ENCODE data around the gene PALLD. TPM values are rescaled to one million over a fixed set of nuclear protein-coding genes. Genes with fewer than 3 reads are reported as not detected.

Gene PALLD
- polyA plus RNA-seq, 4 donors = 85.8 to 252 (median 188) TPM

DNA sequence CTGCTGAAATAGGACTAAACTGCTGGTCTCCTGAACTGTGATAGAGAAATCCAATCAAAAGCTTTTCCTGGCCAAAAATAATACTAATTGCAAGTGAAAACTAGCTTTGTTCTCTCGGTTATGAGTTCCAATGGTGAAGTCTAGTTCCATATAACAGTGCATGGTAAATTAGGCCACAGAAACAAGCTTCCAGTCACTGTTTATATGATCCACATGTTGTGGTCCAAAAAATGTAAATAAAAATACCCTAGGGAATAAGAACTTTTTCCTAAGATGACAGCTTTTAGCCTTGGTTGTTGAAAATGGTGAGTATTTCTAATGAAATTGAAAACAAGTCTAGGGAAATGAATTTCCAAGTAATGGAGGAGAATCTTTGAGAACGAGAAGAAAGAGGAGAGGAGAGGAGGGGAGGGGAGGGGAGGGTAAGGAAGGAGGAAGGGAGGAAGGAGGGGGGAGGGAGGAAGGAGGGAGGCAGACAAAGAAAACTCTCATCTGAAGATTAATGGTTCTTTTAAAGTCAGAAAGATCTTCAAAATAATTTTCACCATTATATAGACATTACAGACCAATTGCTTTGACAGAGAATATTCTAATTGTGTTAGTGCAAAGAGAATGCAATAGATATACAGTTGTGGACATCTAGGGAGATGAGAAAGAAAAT is 26.1 kb downstream of the PALLD start:
- no peak for DNase-seq (ENCODE audit: low read depth in 4 of 4, low spot score in 3 of 4)

DNA sequence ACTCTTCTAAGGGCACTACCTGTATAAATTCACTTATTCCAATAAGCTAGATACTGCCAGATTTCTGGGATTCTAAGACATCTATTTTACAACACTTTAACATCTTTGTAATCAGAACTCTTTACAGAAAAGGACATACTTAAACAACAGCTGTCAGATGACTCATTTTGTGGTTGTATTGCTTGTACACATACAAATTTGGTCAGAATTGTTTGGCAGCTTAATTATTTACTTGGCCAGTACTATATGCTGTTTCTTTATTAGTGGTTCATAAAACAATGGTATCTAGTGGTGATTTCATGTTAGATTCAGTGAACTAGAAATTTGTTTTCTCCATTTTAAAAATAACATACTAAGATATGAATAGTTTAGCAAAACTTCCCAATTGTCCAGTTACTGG is 27.2 kb downstream of the PALLD start:
- DNase-seq (ENCODE audit: low read depth in 4 of 4, low spot score in 3 of 4) = no peak

DNA sequence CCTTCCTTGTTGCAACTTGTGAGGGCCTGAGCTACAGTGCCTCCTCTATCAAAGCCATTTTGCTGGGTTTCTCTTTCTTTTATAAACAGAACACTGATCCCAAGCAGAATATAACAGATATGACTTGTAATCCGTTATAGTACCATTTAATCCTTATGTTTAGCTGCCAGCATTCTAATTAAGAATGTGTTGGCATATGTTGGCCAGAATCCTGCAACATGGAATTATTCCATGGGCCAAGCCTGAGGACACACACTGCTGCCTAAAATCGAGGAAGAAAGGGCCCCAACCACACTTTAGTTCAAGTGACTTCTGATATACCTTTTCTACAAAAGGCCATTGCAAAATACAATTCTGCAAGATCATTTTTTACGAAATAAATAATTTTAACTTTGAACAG is 28.0 kb downstream of the PALLD start:
- no peak for DNase-seq (ENCODE audit: low read depth in 4 of 4, low spot score in 3 of 4)

DNA sequence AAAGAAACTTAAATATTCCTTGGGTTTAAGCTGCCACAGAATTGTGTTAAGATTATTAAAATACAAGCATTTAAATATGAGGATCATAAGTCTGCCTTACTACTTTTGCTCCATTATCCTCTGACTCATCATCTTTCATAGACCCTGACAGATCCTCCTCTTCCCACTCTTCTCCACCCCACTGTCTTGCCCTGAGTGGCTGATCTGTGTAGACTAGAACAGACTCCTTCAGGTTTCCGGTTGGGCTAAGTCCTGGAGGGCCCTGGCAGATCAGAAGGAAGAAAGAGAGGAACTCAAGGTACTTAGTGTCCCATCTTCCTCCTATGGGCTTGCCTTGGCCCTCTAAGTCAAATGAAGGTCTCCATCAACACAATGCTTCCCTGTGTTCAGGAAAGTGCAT is 30.7 kb downstream of the PALLD start:
- DNase-seq (ENCODE audit: low read depth in 4 of 4, low spot score in 3 of 4) = no peak

DNA sequence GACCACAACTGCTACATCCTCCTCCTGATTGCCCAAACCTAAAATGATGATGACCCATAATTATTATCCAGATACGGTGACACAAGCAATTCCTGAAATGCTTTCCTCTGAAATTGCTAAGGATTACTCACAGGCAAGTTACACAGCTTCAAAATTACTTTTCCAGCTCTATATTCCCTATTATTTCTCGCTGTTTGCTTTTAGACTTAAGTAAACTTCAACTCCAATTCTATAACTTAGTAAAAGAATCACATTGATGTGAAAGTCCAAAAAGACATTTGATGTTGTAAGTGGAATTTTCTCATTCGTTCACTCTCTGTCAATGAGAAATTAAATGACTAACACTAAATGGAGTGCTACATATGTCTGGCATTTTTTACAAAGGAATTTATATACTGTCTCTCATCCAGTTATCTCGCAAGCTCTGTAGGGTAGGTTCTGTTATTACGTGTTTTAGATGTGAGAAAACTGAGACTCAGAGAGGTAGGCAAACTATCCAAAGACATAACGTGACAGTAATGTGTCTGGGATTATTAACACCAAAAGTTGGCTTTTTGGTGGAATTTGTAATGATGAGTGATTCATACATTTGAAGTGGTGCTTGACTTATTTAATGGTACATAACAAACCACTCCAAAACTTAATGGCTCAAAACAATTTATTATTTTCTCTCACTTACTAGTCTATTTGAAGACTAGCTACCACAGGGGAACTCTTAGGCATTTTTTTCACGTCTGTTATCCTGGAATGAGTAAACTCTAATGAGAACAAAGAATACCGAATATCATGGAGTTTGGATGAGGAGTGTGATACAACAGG is 31.5 kb downstream of the PALLD start:
- DNase-seq (ENCODE audit: low read depth in 4 of 4, low spot score in 3 of 4) = no peak

DNA sequence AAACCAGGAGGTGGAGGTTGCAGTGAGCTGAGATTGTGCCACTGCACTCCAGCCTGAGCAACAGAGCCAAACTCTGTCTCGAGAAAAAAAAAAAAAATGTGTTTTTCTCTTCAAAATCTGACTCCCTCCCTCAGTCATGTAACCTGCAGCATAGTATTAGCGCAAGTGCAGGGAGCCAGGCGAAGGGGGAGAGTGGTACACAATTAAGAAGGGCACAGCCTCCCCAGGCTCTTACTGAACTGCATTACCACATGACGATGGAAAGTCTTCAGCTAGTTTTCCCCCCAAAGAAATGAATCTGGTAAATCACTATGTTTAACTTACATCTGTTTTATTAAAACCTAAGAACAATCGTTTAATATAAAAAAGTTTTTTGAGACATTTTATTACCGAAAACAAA is 32.4 kb downstream of the PALLD start:
- DNase-seq (ENCODE audit: low read depth in 4 of 4, low spot score in 3 of 4) = no peak

DNA sequence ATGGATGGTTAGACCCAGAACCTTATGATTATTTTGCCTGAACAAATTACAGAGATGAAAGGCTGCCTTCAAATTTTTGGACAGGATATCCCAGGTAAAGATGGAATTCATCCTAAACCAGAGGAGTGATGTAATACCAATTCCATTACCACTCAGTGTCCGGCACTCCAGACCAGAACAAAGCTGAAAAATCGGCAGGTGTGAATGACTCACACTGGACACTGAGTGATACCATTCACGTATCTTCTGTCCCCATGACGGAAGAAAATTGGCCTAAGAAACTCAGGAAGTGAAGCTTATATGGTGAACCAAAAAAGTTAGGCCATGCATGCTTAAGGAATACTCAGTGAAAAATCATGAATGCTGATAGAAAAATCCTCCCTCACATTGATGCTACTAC is 34.5 kb downstream of the PALLD start:
- DNase-seq (ENCODE audit: low read depth in 4 of 4, low spot score in 3 of 4) = no peak

DNA sequence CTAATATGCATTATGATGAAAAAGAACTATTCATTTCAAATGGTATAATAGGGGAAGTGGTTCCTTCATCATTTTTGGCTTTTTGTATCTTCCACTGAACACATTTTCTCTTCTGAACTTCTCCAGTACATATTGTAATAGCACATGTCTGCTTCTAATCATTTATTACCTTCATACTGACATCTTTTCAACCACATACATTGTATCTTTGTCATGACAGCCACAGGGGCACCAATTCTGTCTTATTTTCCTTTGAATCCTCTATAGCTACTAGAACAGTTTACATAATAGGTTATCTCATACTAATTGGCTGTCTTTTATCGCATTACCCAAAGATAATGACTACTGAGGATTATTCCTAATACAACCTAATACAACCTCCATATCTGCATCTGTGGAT is 37.7 kb downstream of the PALLD start:
- no peak for DNase-seq (ENCODE audit: low read depth in 4 of 4, low spot score in 3 of 4)

DNA sequence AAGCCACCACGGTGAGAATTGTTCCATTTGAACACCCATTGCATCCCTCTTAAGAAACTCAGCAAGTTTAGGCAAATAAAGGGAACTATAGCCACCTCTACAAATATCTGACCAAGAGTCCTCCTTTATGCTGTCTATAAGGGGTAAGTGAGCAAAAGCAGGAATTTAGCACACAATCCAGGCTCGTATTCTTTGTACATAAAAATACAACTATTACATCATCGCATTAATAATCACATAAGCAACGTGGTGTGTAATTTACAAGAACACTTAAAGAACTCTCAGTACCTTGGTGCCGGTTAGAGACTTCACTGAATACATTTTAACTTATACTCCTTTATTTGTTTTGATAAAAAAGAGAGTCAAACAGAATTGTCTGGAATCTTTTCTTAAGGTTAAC is 38.8 kb downstream of the PALLD start:
- no peak for DNase-seq (ENCODE audit: low read depth in 4 of 4, low spot score in 3 of 4)

DNA sequence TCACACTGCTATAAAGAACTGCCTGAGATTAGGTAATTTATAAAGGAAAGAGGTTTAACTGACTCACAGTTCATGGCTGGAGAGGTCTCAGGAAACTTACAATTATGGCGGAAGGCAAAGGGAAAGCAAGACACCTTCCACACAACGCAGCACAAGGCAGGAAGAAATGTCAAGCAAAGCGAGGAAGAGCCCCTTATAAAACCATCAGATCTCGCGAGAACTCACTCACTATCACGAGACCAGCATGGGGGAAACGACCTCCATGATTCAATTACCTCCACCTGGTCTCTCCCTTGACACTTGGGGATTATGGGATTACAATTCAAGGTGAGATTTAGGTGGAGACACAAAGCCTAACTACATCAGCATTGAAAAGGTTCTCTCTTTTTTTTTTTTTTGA is 39.6 kb downstream of the PALLD start:
- no peak for DNase-seq (ENCODE audit: low read depth in 4 of 4, low spot score in 3 of 4)

DNA sequence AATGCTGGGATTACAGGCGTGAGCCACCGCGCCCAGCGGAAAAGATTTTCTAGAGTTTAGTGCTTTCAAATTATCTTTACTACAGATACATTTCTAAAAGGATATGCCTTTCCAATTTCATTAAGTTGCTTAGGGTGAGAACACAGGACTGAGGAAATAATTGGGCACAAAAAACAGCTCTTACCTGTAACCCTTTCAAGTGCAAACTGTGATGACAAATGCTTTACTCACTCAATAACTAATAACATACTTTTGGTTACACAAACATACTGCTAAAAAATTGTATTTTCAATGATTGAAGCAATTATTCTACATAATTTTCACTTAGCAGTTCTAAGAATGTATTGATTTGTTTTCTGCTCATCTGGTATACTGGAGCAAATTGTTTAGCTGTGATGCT is 40.2 kb downstream of the PALLD start:
- DNase-seq (ENCODE audit: low read depth in 4 of 4, low spot score in 3 of 4) = no peak

DNA sequence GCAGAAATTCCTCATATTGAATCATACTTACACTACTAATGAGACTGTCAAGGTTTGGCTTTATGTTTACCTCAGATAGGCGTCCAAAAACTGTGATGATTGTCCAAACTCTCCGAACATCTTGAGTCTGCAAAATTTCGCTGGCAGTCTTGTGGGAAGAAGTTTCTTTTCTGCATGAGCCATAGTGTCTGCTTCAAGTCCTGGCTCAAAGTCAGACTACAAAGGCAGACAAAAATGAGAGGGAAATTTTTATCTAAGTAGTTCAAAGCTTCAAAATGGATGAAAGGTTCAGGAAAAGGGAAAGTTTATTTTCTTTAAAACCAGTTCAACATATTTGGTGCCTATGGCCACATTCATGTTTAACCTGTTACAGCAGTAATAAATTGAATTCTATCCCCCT is 40.7 kb downstream of the PALLD start:
- no peak for DNase-seq (ENCODE audit: low read depth in 4 of 4, low spot score in 3 of 4)

DNA sequence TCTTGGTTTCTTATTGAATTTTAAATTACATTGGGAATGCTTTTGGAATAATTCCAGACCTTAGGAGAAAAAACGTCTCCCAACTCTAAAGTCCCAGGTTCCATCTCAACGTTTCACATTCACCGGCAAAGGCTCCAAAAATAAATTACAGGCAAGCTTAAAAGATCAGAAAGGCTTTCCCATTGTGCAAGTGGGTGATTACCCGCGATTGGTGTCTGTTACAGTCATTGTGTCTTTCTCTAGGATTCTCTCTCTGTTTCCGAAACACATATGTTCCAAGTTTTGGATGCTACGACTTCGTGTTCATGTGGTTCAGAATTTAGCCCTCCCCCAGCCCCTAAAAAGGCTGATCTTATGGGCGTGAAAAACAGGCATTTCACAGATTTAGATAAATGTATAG is 41.8 kb downstream of the PALLD start:
- no peak for DNase-seq (ENCODE audit: low read depth in 4 of 4, low spot score in 3 of 4)

DNA sequence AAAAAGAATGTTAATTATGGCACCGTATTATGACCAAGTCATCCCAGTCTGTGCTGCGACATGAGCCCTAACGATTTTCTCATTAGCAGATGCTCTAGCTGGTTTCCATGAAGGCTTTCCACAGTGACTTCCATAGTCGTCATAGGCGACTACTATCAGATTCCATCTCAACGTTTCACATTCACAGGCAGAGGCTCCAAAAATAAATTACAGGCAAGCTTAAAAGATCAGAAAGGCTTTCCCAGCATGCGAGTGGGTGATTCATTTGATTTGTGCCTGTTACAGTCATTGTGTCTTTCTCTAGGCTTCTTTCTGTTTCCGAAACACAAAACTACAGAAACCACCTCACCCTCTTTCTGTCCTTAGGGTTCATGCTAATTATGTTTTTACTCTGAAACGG is 43.2 kb downstream of the PALLD start:
- no peak for DNase-seq (ENCODE audit: low read depth in 4 of 4, low spot score in 3 of 4)

DNA sequence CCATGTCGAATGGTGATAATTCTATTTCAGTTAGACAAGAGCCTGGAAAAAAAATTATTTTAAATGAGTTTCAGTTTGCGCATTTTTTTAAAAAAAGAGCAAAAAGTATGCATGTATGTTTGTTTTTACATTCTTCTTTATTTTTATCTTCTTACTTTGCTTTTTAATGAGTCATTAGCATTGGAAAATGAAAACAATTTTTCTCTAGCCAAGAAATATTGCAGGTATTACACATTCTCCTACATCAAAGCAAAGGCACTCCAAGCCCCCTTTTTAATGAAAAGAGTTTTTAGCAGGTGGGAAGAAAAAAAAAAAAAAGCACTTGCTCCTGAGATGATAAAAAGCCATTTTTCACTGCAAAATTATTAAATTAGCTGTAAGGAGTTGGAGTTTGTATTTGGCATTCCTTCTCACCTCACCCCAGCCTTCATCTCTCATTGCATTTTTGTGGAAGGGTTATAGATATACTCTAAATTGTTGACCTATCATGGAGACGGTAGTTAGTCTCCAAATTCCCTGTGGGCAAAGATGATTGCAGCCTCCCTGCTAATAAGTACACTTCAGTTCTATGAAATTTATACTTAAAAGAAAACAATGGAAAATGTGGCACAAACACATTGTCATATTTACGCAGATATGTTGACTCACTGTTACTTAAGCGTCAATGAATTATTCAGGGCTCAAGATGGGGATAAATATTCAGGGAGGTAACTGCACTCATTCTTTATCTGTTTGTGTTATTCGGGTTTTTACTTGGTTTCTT is 43.8 kb downstream of the PALLD start:
- no peak for DNase-seq (ENCODE audit: low read depth in 4 of 4, low spot score in 3 of 4)

DNA sequence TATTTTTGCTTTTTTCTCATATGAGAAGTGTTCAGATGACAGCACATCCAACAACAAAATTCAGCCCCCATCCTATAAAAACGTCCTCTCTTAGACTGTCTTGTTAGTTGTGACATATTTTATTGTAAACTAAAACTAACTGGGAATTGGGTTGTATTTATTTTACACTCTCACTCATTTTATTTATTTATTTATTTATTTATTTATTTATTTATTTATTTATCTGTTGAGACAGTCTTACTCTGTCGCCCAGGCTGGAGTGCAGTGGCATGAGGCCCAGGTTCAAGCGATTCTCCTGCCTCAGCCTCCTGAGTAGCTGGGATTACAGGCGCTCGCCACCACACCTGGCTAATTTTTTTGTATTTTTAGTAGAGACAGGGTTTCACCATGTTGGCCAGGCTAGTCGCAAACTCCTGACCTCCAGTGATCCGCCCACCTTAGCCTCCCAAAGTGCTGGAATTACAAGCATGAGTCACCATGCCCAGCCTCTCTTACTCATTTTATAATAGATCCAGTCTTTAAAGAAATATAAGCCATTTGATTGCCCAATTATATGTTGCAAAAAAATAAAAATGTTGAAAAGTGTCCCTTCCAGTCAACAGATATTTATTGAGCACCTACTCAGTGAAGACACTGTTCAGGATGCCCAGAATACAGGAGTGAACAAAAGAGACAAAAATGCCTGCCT is 44.6 kb downstream of the PALLD start:
- no peak for DNase-seq (ENCODE audit: low read depth in 4 of 4, low spot score in 3 of 4)

DNA sequence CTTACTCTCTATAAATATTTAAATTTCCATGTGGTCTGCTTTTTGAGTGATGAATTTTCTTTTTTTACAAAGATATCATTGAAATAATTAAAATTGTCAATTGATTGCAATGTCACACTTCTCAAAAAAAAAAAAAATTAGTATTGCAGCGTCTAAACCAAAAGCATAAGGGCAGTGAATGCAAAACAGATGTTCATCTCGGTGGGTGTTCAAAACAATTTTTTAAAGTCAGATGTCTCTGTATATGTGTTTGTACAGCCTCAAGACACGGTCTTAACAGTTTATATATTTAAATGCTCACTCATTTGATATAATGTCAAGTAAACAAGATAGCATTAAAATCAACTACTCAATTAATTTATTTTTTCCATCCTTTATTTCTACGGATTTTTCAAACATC is 52.3 kb downstream of the PALLD start:
- DNase-seq (ENCODE audit: low read depth in 4 of 4, low spot score in 3 of 4) = no peak

DNA sequence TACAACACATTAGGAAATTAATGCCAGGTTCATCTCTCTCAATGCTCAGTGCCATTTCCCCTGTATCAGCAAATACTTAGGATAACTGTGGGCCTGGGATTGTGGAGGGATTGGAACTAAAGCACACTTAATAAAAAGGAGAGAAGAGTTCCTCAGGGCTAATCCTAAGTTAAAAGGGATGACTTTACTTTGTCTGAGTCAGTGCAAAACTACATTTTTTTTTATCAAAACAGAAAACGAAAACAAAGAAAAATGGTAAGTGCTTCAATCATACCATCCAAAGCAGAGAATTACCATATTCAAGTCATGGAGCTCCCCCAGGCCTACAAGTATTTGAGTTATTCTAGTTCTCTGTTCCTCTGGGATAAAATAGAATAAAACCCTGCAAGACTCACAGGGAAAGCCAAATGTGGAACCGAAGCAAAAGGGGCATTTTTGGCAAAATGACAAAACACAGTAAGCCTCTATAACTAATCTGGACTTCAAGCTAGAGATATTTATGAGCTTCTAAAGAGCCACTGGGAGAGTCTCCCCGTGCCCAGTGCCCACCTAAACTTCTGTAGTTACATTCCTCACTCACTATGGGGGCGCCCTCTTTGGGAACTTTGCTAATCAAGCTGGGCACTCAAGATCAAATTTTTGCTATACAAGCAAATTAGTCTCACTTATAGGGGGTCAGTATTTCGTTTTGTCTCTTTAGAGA is 53.4 kb downstream of the PALLD start:
- DNase-seq (ENCODE audit: low read depth in 4 of 4, low spot score in 3 of 4) = no peak

DNA sequence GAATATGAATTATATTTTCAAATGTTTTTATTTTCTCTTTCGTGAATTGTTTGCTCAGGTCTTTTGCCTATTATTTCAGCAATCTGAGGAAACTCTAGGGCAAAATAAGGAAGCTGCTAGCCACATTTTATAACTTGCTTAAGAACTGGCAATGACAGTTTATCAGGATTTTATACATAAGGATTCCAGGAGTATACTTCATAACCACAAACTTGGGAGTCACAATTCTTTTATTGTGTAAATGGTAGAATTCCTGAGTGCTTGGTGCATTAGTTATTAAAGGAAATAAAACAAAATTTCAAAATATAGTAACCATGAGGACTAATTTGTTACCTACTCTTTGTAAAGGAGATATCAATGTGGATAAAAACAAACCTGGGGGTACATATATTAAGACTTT is 54.4 kb downstream of the PALLD start:
- DNase-seq (ENCODE audit: low read depth in 4 of 4, low spot score in 3 of 4) = no peak

DNA sequence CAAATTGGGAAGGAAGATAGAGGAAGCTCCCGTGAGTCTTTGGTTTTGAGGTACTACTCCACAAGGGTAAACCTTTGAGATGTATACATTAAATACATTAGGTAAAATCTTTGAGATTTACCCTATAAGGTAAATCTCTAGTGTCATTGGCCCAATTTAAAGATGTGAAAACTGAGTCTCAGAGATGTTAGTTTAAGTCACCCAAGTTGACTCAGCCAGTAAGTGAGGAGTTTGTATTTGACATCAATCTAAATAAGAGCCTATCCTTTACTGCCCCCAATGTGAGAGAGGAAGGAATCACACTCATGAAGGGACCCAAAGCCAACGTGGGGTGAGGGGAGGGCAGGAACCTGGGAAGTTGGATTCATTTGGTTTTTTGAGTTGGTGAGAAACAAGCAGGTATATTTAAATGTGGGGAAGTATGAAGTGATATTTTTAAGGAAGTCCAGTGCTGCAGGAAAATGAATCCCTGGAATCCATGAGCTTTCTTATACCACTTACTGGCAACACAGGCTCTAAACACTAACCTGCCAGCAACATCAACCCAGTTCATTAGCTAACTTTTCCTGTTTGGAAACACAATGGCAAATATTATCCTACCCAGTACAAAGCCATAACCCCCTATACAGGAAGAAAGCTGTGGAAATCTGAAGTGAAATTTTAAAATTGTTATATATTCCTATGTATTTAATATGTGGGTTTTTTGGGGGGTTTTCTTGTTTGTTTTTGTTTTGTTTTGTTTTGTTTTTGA is 55.3 kb downstream of the PALLD start:
- no peak for DNase-seq (ENCODE audit: low read depth in 4 of 4, low spot score in 3 of 4)
